ENCODE results near the gene TJP3.

TJP3 gene

DNA sequence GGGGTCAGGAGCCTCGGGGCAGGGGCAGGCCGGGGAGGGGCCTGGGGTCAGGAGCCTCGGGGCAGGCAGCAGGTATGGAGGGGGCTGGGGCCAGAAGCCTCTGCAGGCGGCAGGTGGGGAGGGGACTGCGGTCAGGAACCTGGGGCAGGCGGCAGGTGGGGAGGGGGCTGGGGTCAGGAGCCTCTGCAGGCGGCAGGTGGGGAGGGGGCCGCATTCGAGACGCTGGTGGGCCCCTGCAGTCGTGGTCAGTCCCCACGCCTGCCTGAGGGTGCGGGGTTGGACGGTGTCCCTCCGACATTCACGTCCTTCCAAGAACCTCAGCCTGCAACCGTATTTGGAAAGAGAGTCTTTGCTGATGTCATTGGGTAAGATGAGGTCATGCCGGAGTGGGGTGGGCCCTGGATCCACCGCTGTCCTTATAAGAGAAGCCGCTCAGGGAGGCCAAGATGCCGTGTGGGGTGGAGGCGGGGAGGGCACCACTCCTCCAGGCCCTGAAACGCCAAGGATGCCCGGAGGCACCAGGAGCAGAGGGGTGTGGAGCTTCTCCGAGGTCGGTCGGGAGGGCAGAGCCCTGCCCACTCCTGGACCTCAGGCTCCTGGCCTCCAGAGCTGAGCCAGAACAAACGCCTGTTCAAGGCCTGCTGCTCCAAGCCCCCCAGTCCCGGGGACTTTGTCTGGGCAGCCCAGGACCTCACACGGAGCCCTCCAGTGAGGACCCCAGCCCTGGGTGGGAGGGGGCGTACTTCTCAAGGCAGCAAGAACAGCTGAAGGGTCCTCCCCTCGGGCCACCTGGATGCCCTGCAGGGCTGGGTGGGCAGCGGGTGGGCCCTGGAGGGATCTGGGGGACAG, 38.0 kb upstream of the TJP3 start:
- no peaks in the 10 kb centered on the region for H3K9me3 ChIP-seq (ENCODE audit: control insufficient read depth, low read length)
- no peaks in the 10 kb centered on the region for H3K36me3 ChIP-seq (ENCODE audit: control insufficient read depth, insufficient read depth, low read length)
- no peak overlapping the region for H3K9ac ChIP-seq
- no peak overlapping the region for H3K4me3 ChIP-seq (ENCODE audit: low read depth, low read length)
- H3K27me3 ChIP-seq (ENCODE audit: control insufficient read depth, insufficient read depth, low read length) = no peaks in the 10 kb centered on the region
- H3K27ac ChIP-seq = peak overlapping the region; percentile 79
- TF ChIP-seq, protein P1, sequence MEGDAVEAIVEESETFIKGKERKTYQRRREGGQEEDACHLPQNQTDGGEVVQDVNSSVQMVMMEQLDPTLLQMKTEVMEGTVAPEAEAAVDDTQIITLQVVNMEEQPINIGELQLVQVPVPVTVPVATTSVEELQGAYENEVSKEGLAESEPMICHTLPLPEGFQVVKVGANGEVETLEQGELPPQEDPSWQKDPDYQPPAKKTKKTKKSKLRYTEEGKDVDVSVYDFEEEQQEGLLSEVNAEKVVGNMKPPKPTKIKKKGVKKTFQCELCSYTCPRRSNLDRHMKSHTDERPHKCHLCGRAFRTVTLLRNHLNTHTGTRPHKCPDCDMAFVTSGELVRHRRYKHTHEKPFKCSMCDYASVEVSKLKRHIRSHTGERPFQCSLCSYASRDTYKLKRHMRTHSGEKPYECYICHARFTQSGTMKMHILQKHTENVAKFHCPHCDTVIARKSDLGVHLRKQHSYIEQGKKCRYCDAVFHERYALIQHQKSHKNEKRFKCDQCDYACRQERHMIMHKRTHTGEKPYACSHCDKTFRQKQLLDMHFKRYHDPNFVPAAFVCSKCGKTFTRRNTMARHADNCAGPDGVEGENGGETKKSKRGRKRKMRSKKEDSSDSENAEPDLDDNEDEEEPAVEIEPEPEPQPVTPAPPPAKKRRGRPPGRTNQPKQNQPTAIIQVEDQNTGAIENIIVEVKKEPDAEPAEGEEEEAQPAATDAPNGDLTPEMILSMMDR (IDR thresholded peaks at IDR 0.05) = no peak
- no peak overlapping the region for H3K4me2 ChIP-seq (ENCODE audit: low read length)
- no peak overlapping the region for H2AFZ ChIP-seq
- peaks cover 3% of the 10 kb centered on the region for H3K4me1 ChIP-seq
- H3K79me2 ChIP-seq = peaks cover 13% of the 10 kb centered on the region

DNA sequence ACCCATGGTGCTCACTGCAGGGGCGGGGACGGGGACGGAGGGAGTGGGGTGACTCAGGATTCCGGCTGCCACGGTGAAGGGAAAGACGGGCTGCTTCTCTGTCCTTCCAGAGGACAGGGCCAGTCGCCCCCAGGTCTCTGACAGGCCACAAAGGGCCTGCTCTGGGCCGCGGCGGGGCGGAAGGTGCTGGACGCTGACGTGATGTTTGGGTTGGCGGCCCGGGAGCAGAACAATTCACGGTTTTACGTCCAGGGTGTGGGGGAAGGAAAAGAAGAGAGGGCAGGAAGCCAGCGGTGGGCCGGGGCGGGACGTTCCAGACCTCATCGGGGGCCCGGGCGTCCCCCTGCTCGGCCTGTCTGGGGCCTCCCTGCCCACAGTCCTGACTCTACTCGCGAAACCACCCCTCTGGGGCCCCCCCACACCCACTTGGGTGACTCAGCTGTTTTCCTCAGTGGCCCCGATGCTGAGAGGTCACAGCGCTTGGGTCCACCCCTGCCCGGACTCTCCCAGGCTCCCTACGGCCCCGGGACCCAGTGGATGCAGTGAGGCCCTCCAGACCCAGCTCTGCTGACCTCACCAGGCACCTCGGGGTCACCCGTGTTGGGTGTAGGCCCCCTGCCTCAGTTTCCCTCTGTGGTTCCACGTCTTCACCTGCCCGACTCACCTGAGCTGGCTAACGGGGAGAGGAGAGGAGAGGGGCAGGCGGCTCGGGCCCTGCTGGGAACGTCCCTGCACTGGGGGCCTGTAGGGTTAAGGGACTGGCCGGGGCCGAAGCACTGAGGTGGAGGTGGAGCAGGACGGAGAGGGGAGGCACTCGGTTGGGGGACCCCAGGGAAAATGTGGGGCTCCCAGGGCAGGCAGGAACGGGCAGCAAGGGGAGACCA, 37.1 kb upstream of the TJP3 start:
- H3K4me3 ChIP-seq (ENCODE audit: low read depth, low read length) = no peak overlapping the region
- no peak overlapping the region for H3K9ac ChIP-seq
- H3K79me2 ChIP-seq = peaks cover 15% of the 10 kb centered on the region
- no peak overlapping the region for H2AFZ ChIP-seq
- no peaks in the 10 kb centered on the region for H3K36me3 ChIP-seq (ENCODE audit: control insufficient read depth, insufficient read depth, low read length)
- no peaks in the 10 kb centered on the region for H3K27me3 ChIP-seq (ENCODE audit: control insufficient read depth, insufficient read depth, low read length)
- H3K4me2 ChIP-seq (ENCODE audit: low read length) = no peak overlapping the region
- H3K27ac ChIP-seq = peak overlapping the region; percentile 79
- H3K9me3 ChIP-seq (ENCODE audit: control insufficient read depth, low read length) = no peaks in the 10 kb centered on the region
- TF ChIP-seq, protein P1 (IDR thresholded peaks at IDR 0.05) = no peak
- H3K4me1 ChIP-seq = peaks cover 1% of the 10 kb centered on the region

DNA sequence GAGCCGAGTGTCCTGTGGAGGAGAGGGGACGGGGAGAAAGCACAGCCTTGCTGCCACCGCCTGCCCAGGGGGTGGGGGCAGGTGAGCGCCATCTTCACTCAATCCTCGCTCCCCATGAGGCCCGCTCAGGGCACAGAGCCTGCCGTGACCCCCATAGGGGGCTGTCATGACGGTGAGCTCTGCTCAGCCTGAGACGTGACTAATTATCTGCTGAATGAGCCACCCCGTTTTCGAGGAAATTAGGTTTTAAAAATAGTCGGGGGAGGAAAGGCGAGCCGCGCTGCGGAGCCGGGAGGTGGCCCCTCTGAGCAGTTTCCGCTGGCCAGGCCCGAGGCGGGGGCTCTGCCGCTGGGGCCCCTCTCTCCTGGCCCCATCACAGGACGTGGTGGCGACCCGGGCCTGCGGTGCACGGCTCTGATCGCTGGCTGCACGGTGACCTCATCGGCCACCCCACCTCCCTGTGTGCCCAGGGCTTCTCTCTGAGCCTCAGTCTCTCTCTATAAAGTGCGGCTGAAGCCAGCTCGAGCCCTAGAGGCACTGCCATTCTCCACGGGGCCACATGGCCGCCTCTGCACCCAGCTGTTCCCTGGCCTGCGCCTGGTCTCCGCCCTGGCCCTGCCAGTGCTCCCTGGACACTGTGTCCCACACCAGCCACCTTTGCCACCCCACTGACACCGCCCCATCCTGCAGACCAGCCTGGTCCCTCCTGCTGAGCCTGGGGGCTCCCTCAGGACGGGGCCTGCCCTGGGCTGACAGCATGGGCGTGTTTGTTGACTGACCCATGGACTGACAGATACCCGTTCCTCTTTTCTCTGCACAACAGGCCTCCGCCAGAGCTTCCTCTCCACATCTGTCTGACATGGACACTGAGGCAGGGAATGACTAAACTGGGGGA, 36.3 kb upstream of the TJP3 start:
- TF ChIP-seq, protein P1 (IDR thresholded peaks at IDR 0.05) = no peak
- Histone ChIP-seq H3K9ac (no peak overlapping the region), H3K4me1 (no peaks in the 10 kb centered on the region)

DNA sequence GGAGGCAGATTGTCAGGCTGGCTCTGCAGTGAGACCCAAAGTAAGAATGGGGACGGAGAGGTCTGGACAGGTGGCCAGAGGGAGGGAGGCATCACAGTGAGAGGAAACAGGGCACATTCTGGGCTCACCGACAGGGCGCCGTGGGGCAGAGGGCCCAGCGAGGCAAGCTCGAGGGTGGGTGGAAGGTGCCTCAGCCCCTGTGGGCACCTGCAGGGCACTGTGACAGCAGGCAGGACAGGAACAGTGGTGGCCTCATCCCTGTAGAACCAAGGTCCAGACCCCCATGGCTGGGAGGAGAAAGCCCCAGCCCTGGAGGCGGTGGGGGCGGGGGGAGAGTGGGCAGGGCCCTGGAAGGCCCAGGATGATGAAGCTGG, 35.6 kb upstream of the TJP3 start:
- H3K4me3 ChIP-seq (ENCODE audit: low read depth, low read length) = no peak overlapping the region
- no peak overlapping the region for H3K9ac ChIP-seq
- no peak overlapping the region for H3K4me2 ChIP-seq (ENCODE audit: low read length)
- no peaks in the 10 kb centered on the region for H3K27me3 ChIP-seq (ENCODE audit: control insufficient read depth, insufficient read depth, low read length)
- no peaks in the 10 kb centered on the region for H3K36me3 ChIP-seq (ENCODE audit: control insufficient read depth, insufficient read depth, low read length)
- no peaks in the 10 kb centered on the region for H3K4me1 ChIP-seq
- H2AFZ ChIP-seq = no peak overlapping the region
- peaks cover 25% of the 10 kb centered on the region for H3K79me2 ChIP-seq
- H3K27ac ChIP-seq = no peak overlapping the region
- TF ChIP-seq, protein P1 (IDR thresholded peaks at IDR 0.05) = no peak
- H3K9me3 ChIP-seq (ENCODE audit: control insufficient read depth, low read length) = no peaks in the 10 kb centered on the region

More for the DNA sequence above, 36.3 kb upstream of the TJP3 start:
- peaks cover 23% of the 10 kb centered on the region for H3K79me2 ChIP-seq
- no peaks in the 10 kb centered on the region for H3K9me3 ChIP-seq (ENCODE audit: control insufficient read depth, low read length)
- no peaks in the 10 kb centered on the region for H3K27me3 ChIP-seq (ENCODE audit: control insufficient read depth, insufficient read depth, low read length)
- H2AFZ ChIP-seq = no peak overlapping the region
- no peak overlapping the region for H3K4me2 ChIP-seq (ENCODE audit: low read length)
- H3K4me3 ChIP-seq (ENCODE audit: low read depth, low read length) = no peak overlapping the region
- no peaks in the 10 kb centered on the region for H3K36me3 ChIP-seq (ENCODE audit: control insufficient read depth, insufficient read depth, low read length)
- peak overlapping the region; percentile 58 for H3K27ac ChIP-seq
